GM21717 (cell line): ENCODE data around the gene PARP9.

ENCODE experiments used
- ATAC-seq: cut with Tn5 transposase; IDR thresholded peaks from one replicate; pipeline ENCODE4 v1.9.1; 2021; ENCODE audit warnings: mild to moderate bottlenecking, moderate library complexity; ENCODE audit not compliant: unreplicated experiment

The PARP9 gene

GRCh38 chr3:122564155-122564912 is at the start of gene PARP9, which contains the start of gene DTX3L:
TSS of gene PARP9 (minus strand) at chr3:122564300. CDS start at chr3:122559620, 4,680 bp downstream.
TSS of gene DTX3L (plus strand) at chr3:122564338. CDS start at chr3:122564427, 89 bp downstream.
- peak; percentile 85 for ATAC-seq

GRCh38 chr3:122612696-122613095 is 48.6 kb upstream of the PARP9 start:
- ATAC-seq = no peak

- peak; percentile 92 for ATAC-seq
These were observed 45.9 kb upstream of the PARP9 start for GRCh38 chr3:122609798-122610559.

GRCh38 chr3:122608916-122609315 is 44.8 kb upstream of the PARP9 start:
- ATAC-seq = no peak

GRCh38 chr3:122606330-122606729 is 42.2 kb upstream of the PARP9 start:
- ATAC-seq = no peak

GRCh38 chr3:122603056-122603455 is 39.0 kb upstream of the PARP9 start:
- ATAC-seq = no peak

- ATAC-seq = no peak
These were observed 38.1 kb upstream of the PARP9 start for GRCh38 chr3:122602011-122602710.

GRCh38 chr3:122598556-122598955 is 34.5 kb upstream of the PARP9 start:
- ATAC-seq = no peak

GRCh38 chr3:122598151-122598550 is 34.1 kb upstream of the PARP9 start:
- ATAC-seq = no peak

- no peak for ATAC-seq
These were observed 29.9 kb upstream of the PARP9 start for GRCh38 chr3:122594025-122594424.

- no peak for ATAC-seq
These were observed 26.5 kb upstream of the PARP9 start for GRCh38 chr3:122590610-122591009.

GRCh38 chr3:122589297-122589696 is 25.2 kb upstream of the PARP9 start:
- peak; percentile 79 for ATAC-seq

GRCh38 chr3:122587572-122587971 is 23.5 kb upstream of the PARP9 start:
- no peak for ATAC-seq

- ATAC-seq = no peak
These were observed 22.8 kb upstream of the PARP9 start for GRCh38 chr3:122586773-122587485.

- no peak for ATAC-seq
These were observed 22.0 kb upstream of the PARP9 start for GRCh38 chr3:122586098-122586497.

GRCh38 chr3:122582390-122582789 is 18.3 kb upstream of the PARP9 start:
- ATAC-seq = no peak

- no peak for ATAC-seq
These were observed 17.5 kb upstream of the PARP9 start for GRCh38 chr3:122581622-122582021.

GRCh38 chr3:122580470-122580869 is 16.4 kb upstream of the PARP9 start:
- ATAC-seq = no peak

- ATAC-seq = no peak
These were observed 14.1 kb upstream of the PARP9 start for GRCh38 chr3:122578069-122578740.

- no peak for ATAC-seq
These were observed 13.4 kb upstream of the PARP9 start, which contains the start of gene PARP15 for GRCh38 chr3:122577409-122578031. TSS of gene PARP15 (plus strand) at chr3:122577650. CDS start at chr3:122577668, 18 bp downstream.
